ENCODE results near the gene TRPV4.

DNA sequence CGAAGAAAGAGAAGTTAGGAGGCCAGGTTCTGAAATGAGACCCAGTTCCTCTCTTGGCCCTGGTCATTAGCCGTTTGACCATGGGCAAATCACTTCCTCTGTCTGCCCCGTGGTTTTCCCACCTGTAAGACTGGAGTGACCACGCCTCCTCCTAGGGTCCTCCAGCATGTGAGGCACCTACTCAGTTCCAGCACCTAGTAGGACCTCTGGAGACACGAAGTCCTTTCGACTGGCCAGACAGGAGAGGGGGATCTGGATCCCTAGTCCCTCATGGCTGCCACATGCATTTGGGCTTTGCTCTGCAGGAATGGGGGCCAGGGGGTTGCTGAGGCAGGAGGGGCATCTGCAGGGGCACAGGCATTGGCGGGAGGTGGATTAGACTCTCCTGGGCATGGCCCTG is 16.3 kb downstream of the TRPV4 start:
- TF ChIP-seq POLR2A (IDR thresholded peaks at IDR 0.05; ENCODE audit: low read depth, low read length) (no peak), POLR2AphosphoS5 (IDR thresholded peaks at IDR 0.05; ENCODE audit: low read depth, low read length) (no peak)
